Endodermal cell (in vitro differentiated cells): ENCODE data around the gene ATP2B3. TPM values are rescaled to one million over a fixed set of nuclear protein-coding genes. Genes with fewer than 3 reads are reported as not detected.

ENCODE experiments used
- DNase-seq: peaks from one replicate; pipeline ENCODE4 v3.0.0-alpha.2; 2017
- H3K27ac ChIP-seq: 2 replicates; pipeline ENCODE4 v1.5.1; 2013; ENCODE audit warnings: mild to moderate bottlenecking, low read depth, low read length, moderate library complexity
- H3K27me3 ChIP-seq: 2 replicates; pipeline ENCODE4 v1.6.1; 2013; ENCODE audit warnings: mild to moderate bottlenecking, low read length, moderate library complexity; ENCODE audit not compliant: insufficient read depth, control insufficient read depth, poor library complexity, severe bottlenecking
- H3K36me3 ChIP-seq: 2 replicates; pipeline ENCODE4 v1.7.0; 2013; ENCODE audit warnings: mild to moderate bottlenecking, low read length, moderate library complexity; ENCODE audit not compliant: control insufficient read depth, insufficient read depth
- H3K4me1 ChIP-seq: one replicate; pipeline ENCODE4 v1.7.0; 2013; ENCODE audit warnings: low read length; ENCODE audit not compliant: control insufficient read depth, insufficient read depth
- H3K4me3 ChIP-seq: 2 replicates; pipeline ENCODE4 v1.5.1; 2013; ENCODE audit warnings: mild to moderate bottlenecking, low read length, moderate library complexity
- H3K9ac ChIP-seq: 2 replicates; pipeline ENCODE4 v1.6.1; 2013; ENCODE audit warnings: mild to moderate bottlenecking, low read length, moderate library complexity; ENCODE audit not compliant: poor library complexity, severe bottlenecking; ENCODE audit errors: extremely low read depth
- H3K9me3 ChIP-seq: 2 replicates; pipeline ENCODE4 v1.6.1; 2013; ENCODE audit warnings: mild to moderate bottlenecking, low read length, moderate library complexity; ENCODE audit not compliant: control insufficient read depth
- H3K27ac Mint-ChIP-seq: 2 replicates; pipeline ENCODE4 v1.8.0; 2020; ENCODE audit warnings: mixed read lengths
- H3K27me3 Mint-ChIP-seq: 2 replicates; pipeline ENCODE4 v1.8.0; 2021; ENCODE audit warnings: mild to moderate bottlenecking, mixed read lengths; ENCODE audit not compliant: insufficient read depth
- H3K36me3 Mint-ChIP-seq: 2 replicates; pipeline ENCODE4 v1.8.0; 2020; ENCODE audit warnings: low read depth, mixed read lengths
- H3K4me1 Mint-ChIP-seq: 2 replicates; pipeline ENCODE4 v1.8.0; 2020; ENCODE audit warnings: mixed read lengths
- H3K4me3 Mint-ChIP-seq: 2 replicates; pipeline ENCODE4 v1.8.0; 2020; ENCODE audit warnings: mild to moderate bottlenecking, moderate library complexity, mixed read lengths
- H3K9me3 Mint-ChIP-seq: 2 replicates; pipeline ENCODE4 v1.8.0; 2020; ENCODE audit warnings: mild to moderate bottlenecking, mixed read lengths
- CTCF ChIP-seq: fragments of 200-600 bp; sonication (generic); conservative IDR thresholded peaks from 2 replicates; pipeline ENCODE4 v1.5.0; 2021; ENCODE audit warnings: antibody characterized with exemption, mild to moderate bottlenecking
- WGBS, 2 experiments: methylation state at CpG; one replicate each; pipeline versions ENCODE4 v1.1.5 to v1.1.7; 2013; ENCODE audit warnings: missing lambda C conversion rate in 2 of 2, mixed read lengths in 1 of 2; ENCODE audit not compliant: insufficient coverage in 1 of 2, insufficient read length in 1 of 2; 5-methylcytosine and 5-hydroxymethylcytosine counted together
- total RNA-seq, 2 donors: library from RNA; stranded (reverse); fragmentation: NEBNext Ultra II Directional in 1 of 2; extraction: Animal tissue kit (Norgen Biotek cat#: 25700) in 1 of 2; gene quantifications; 2 replicates in 1 of 2; 3 replicates in 1 of 2; pipeline ENCODE4 v1.2.1, GENCODE V29; 2021

The ATP2B3 gene
- total RNA-seq, 2 donors from 2014 or later = not detected

GRCh38 chrX:153517946-153518834, 748 bp downstream of the ATP2B3 start:
- no peak for DNase-seq
- no peaks in the 10 kb centered on the region for H3K4me1 ChIP-seq
- Mint-ChIP-seq H3K36me3 (no peaks in the 10 kb centered on the region), H3K27me3 (peaks cover 61% of the 10 kb centered on the region), H3K4me1 (no peaks in the 10 kb centered on the region), H3K9me3 (peaks cover 53% of the 10 kb centered on the region), H3K4me3 (peak overlapping the region; percentile 55), H3K27ac (no peak overlapping the region)
- 0 to 9% methylated on average over 1 to 61 of the region's 70 CpGs for whole genome bisulfite sequencing, 2 experiments
- no peaks in the 10 kb centered on the region for H3K36me3 ChIP-seq
- H3K9me3 ChIP-seq = no peaks in the 10 kb centered on the region
- H3K4me3 ChIP-seq = no peak overlapping the region
- H3K27me3 ChIP-seq = peaks cover 53% of the 10 kb centered on the region
- TF ChIP-seq CTCF = no peak
- H3K9ac ChIP-seq = no peak overlapping the region
- H3K27ac ChIP-seq = no peak overlapping the region

GRCh38 chrX:153519569-153520286, 2.3 kb downstream of the ATP2B3 start:
- DNase-seq = no peak
- Mint-ChIP-seq H3K9me3 (peaks cover 61% of the 10 kb centered on the region), H3K4me3 (no peak overlapping the region), H3K36me3 (no peaks in the 10 kb centered on the region), H3K4me1 (no peaks in the 10 kb centered on the region), H3K27me3 (peaks cover 61% of the 10 kb centered on the region), H3K27ac (no peak overlapping the region)
- no peak overlapping the region for H3K4me3 ChIP-seq
- H3K9me3 ChIP-seq = no peaks in the 10 kb centered on the region
- no peak overlapping the region for H3K9ac ChIP-seq
- no peak for TF ChIP-seq CTCF
- H3K4me1 ChIP-seq = no peaks in the 10 kb centered on the region
- H3K36me3 ChIP-seq = no peaks in the 10 kb centered on the region
- peaks cover 53% of the 10 kb centered on the region for H3K27me3 ChIP-seq
- H3K27ac ChIP-seq = no peak overlapping the region
- 84 to 100% methylated on average over 1 to 21 of the region's 21 CpGs for WGBS, 2 experiments

GRCh38 chrX:153520287-153520917, 3.0 kb downstream of the ATP2B3 start:
- Mint-ChIP-seq H3K4me3 (no peak overlapping the region), H3K36me3 (no peaks in the 10 kb centered on the region), H3K4me1 (no peaks in the 10 kb centered on the region), H3K9me3 (peaks cover 65% of the 10 kb centered on the region), H3K27ac (no peak overlapping the region), H3K27me3 (peaks cover 55% of the 10 kb centered on the region)
- no peak overlapping the region for H3K9ac ChIP-seq
- peaks cover 50% of the 10 kb centered on the region for H3K27me3 ChIP-seq
- 90 to 100% methylated on average over 2 to 7 of the region's 7 CpGs for WGBS, 2 experiments
- no peak for DNase-seq
- H3K36me3 ChIP-seq = no peaks in the 10 kb centered on the region
- no peak for TF ChIP-seq CTCF
- no peaks in the 10 kb centered on the region for H3K9me3 ChIP-seq
- no peaks in the 10 kb centered on the region for H3K4me1 ChIP-seq
- no peak overlapping the region for H3K4me3 ChIP-seq
- no peak overlapping the region for H3K27ac ChIP-seq
